NCI-H2227 treated with DMSO at 0.1 percent for 48 hours (cell line): ENCODE data around the gene HS3ST4.

ENCODE experiments used
- DNase-seq: peaks from one replicate; lab custom pipeline; 2025; lab: John Stamatoyannopoulos, UW

HS3ST4 gene

GRCh38 chr16:25691519-25692091 lies at the start of gene HS3ST4:
HS3ST4 (plus strand) TSS chr16:25691959.
- DNase-seq: no peak

DNA sequence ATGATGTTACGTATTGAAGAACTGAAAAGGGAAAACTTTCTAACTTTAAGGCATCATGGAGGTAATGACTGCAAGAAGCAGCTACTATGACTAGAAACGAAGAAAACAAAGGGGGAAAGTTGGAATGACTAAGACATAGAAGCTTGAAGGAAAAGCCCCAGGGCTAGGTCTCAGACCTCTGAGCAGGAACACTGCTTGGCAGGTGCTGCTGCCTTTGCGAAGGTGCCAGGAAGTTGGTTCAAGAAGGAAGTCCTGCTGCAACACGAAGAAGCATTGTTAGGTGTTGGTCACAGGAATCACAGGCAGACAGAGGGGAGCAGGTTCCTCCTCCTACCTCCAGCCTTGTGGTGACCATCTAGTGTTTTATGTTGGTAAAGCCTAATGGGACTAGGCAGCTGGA lies 48.1 kb upstream of the HS3ST4 start:
- DNase-seq: no peak

DNA sequence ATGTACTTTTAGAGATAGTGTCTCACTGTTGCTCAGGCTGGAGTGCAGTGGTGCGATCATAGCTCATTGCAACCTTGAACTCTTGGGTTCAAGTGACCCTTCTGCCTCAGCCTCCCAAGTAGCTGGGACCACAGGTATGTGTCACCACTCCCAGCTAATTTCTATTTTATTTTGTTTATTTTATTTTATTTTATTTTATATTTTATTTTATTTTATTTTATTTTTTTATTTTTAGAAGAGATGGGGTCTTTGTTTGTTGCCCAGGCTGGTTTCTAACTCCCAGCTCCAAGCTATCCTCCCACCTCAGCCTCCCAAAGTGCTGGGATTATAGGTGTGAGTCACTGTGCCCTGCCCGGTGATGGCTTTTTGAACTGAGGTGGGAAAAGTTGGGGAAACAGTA lies 35.1 kb upstream of the HS3ST4 start:
- DNase-seq: no peak

DNA sequence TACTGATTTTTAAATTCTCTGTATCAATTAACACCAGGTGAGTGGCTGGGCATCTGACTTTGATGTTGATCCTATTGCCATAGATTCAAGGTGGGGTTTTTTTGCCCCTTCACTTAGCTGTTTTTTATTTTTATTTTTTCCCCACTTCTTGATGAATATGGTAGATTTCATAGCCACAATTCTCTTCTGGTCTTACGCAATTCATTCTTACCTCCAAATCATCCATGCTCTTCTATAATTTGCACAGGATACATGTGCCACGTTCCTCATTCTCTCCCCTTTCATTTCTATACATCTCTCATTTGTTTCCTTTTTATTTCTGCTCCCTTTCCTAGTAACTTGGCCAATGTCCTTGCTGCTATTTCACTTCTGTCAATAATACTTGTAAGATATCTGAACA lies 14.9 kb upstream of the HS3ST4 start:
- DNase-seq: no peak

- DNase-seq: no peak
Observed at GRCh38 chr16:25679511-25679910, 12.2 kb upstream of the HS3ST4 start.

DNA sequence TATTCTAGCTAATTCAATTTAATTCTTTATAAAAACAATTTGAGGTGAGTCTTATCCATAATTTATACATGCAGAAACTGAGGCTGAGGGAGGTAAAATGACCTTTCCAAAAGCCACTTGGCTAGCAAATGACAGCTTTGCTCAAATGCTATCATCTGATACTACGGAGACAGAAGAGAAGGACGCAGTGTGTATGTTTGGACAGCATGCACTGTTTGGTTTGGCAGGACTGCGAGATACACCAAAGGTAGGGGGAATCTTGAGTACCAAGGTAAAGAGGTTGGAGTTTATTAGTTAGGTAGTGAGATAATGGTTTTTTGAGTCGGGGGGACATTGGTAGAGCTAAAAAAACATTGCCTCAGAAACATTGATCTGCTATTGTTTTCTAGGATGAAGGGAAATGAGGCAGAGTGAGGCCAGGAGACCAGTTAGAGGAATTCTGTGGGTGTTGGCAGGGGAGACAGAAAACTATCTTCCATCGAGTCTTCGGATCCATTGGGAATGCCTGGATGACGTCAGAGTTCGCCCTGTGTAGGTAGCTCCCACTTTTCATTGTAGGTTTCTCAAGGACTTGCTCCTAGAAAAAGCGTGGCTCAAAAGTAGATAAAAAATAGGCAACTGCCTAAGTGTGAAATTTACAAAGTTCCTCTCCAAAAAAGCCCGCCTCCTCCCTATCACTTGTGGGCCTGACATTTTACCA lies 2.5 kb upstream of the HS3ST4 start:
- DNase-seq: no peak

DNA sequence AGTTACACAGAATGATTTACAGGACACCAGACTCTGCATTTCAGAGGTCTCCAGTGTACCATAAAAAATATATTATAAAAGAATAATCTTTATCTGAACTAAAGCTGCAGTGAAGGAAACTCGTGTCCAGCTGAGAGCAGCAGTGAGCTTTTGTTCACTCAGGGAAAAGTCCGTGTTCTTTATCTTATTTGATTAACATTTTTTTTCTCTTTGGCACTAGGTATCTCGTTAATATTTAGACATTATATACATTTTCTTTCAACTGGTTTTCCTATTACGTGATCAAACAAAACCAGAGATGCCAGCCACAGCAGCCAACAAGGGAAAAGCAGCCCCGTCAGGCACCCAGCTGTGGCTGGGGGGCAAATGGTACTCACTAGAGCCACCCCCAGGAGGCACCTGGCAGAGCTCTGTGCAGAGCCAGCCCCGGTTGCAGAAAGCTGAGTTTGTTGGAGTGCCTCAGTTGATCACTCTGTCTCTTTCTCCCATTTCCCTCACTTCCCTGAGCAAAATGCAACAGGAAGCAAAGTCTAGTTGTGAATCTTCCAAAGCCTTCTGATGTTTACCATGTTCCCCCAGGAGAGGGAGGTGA lies 1.1 kb upstream of the HS3ST4 start:
- DNase-seq: no peak

- DNase-seq: no peak
Observed at GRCh38 chr16:25692351-25692741, 587 bp downstream of the HS3ST4 start.

GRCh38 chr16:25692742-25693508 lies 1.2 kb downstream of the HS3ST4 start:
- no peak for DNase-seq

- DNase-seq: no peak
Observed at GRCh38 chr16:25693631-25694030, 1.9 kb downstream of the HS3ST4 start.

GRCh38 chr16:25699069-25699468 lies 7.3 kb downstream of the HS3ST4 start:
- DNase-seq: no peak

- no peak for DNase-seq
Observed at GRCh38 chr16:25700547-25700946, 8.8 kb downstream of the HS3ST4 start.

DNA sequence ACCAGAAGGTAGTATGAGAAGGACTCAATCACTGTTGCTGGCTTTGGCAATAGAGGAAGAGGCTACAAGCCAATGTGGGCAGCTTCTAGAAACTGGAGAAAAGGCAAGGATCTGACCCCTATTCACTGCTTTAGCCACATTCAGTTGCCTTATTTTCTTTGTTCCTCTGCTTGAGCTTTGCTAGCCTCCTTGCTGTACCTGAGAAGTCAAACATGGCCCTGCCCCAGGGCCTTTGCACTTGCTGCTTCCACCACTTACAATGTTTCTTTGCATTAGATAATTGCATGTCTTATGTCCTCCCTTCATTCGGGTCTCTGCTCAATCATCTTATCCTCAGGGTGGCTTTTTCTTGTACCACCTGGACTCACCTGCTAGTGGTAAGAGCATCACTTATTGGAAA lies 15.8 kb downstream of the HS3ST4 start:
- no peak for DNase-seq

- no peak for DNase-seq
Observed at GRCh38 chr16:25707982-25708583, 16.3 kb downstream of the HS3ST4 start.

GRCh38 chr16:25709213-25709612 lies 17.5 kb downstream of the HS3ST4 start:
- DNase-seq: no peak

DNA sequence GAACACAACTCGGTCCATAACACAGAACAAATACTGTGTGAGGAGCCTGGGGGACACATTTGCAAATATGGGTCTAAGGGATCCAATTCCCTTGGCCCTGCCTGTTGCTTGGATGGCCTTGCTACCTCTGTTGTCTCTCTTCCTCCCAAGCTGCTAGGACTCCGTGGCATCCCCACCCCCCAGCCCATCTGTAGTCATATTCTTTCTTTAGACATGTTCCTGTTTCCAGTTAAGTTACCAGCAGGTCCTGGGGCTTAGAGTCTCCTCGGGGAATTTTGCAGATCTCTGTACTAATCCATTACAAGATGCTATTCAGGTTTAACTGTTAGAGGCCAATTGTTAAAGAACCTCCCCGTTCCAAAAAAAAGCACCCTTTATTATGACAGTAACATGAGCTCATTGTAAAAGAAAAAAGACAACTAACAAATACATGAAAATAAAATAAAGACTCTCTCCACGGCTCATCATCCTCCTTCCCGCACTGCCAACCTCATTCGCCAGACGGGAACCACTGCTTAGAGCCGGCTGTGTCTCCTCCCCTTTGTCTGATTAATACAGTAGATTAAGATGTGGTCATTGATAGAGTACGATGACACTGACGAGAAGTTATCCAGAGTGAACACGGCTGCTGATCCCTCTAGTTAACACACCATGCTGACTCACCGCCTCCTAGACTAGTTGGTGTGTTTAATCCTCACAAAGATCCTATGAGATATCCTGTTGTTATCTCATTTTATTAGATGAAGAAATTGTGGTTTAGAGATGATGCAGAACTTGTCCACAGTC lies 22.2 kb downstream of the HS3ST4 start:
- no peak for DNase-seq

GRCh38 chr16:25716186-25716585 lies 24.4 kb downstream of the HS3ST4 start:
- DNase-seq: no peak

GRCh38 chr16:25721439-25721838 lies 29.7 kb downstream of the HS3ST4 start:
- no peak for DNase-seq

DNA sequence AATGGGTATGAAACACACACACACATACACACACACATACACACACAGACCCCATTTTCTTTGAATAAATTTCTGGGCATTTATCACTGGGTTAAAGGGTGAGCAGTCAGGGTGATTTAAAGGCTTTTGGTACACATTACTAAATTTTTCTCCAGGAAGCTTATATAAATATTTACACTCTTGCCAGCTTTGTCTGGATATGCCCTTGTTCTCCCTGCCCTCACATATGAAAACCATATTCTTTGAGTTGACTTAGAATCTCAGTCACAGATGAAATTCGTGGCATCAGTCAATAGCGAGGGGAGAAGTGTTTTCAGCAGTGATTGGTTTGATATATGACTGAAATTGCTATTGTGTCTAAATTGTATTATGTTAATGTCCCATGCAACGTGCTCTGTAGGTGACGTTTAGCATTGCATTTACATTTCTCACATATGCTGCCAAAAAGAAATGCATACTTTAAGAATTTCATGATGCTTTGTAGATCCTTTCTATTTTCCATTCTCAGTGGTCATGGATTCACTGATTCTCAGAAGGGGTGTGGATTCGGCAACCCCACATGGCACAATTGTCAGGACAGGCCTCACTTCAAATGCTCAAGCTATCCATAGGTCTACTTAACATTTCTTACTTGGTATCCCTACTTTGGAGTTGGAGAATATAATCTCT lies 34.8 kb downstream of the HS3ST4 start:
- DNase-seq: no peak

- DNase-seq: no peak
Observed at GRCh38 chr16:25729188-25729915, 37.6 kb downstream of the HS3ST4 start.
